Heart left ventricle (tissue), 13 donors: ENCODE measurements around the gene HDAC5.

Experiments used
- POLR2A ChIP-seq, 2 donors: fragments of 450-650 bp; IDR thresholded peaks; one replicate each; pipeline ENCODE4 v1.6.1; 2017; ENCODE audit warnings: antibody characterized with exemption in 2 of 2, mild to moderate bottlenecking in 2 of 2, moderate library complexity in 2 of 2
- TF ChIP-seq, protein P1 (sequence below), 12 donors: fragments of 200-600 bp; sonication (generic) in 4 of 12; IDR thresholded peaks; one replicate each; pipeline versions ENCODE4 v1.5.0 to v1.8.0; 2018 to 2022; ENCODE audit warnings: antibody characterized with exemption in 12 of 12, mild to moderate bottlenecking in 5 of 12
- donor health status: ischemic (EF 13 %, LVEDD 7.1; RV severe dilation, severe dysfunction).
- donor health status: DM: no; HTN: yes; CAD: no.
- donor health status: DM: no; HTN: no; CAD: no.
- donor health status: ischemic (EF 25% LVEDD 6.9; RV normal size, moderate dysfunction).
- donor health status: ischemic (EF 25% LVEDD 5.7; RV mildly dilated, moderate dysfunction).
- donor health status: ischemic (EF 35%, LVEDD 5.7; RV mildly dilated, moderate dysfunction).
- donor health status: nonischemic (EF 11% LVEDD 7.7; RV severe dilation, severe dysfunction).
- donor health status: DM: yes; HTN: yes; CAD: no.
- donor health status: PGD.
- donor health status: ischemic (EF 29% LVEDD 5.4; RV normal size, mild dysfunction).
- donor health status: nonischemic (EF 23%, LVEDD 6.1; RV moderate dilation, normal function).

DNA sequence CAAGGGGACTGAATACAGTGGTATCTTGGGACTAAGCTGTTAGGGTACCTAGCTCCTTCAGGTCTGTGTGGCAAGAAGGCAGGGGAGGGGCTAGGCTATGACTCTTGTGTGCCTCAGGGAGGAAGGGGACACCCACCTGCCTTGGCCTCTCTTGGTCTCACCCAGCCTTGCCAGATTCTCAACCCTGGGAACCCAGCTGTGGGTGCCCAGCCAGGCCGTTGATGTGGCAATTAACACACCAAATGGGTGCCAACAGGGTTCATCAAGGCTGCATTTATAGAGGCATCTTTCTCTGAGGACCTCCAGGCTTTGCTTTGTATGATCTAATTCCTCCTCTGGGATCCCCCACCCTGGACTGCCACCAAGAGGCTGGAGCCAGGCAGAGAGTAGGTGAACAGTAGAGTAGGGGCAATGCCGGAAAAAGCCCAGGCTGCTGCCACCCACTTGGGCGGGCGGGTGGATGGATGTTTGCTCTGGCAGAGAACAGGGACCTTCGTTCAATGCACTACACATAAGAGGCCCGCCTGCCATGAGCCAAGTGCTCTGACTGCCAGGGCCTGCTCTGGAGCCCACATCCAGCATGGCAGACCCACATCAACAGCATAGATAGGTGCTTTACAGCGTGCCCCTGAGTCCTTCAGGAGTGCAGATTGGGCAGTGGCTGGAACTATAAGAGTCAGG is 43.9 kb upstream of the HDAC5 start:
- TF ChIP-seq, protein P1, sequence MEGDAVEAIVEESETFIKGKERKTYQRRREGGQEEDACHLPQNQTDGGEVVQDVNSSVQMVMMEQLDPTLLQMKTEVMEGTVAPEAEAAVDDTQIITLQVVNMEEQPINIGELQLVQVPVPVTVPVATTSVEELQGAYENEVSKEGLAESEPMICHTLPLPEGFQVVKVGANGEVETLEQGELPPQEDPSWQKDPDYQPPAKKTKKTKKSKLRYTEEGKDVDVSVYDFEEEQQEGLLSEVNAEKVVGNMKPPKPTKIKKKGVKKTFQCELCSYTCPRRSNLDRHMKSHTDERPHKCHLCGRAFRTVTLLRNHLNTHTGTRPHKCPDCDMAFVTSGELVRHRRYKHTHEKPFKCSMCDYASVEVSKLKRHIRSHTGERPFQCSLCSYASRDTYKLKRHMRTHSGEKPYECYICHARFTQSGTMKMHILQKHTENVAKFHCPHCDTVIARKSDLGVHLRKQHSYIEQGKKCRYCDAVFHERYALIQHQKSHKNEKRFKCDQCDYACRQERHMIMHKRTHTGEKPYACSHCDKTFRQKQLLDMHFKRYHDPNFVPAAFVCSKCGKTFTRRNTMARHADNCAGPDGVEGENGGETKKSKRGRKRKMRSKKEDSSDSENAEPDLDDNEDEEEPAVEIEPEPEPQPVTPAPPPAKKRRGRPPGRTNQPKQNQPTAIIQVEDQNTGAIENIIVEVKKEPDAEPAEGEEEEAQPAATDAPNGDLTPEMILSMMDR (IDR thresholded peaks at IDR 0.05), result no peak
- TF ChIP-seq POLR2A (IDR thresholded peaks at IDR 0.05), result no peak
